RWPE2 (cell line): ENCODE data around the gene UIMC1.
"Not testable (repeated sequence)": the region's sequence is repeated elsewhere in the genome, so short reads cannot be mapped to it uniquely, and the experiment has no call there.

ENCODE experiments used
- ATAC-seq: fragments of 200-7000 bp; cut with Tn5 transposase; 3 replicates; pipeline ENCODE4 v1.9.1; 2021; ENCODE audit warnings: low read depth
- DNase-seq: peaks from one replicate; pipeline ENCODE4 v3.0.0-alpha.2; 2020; ENCODE audit warnings: low spot score
- H3K27ac ChIP-seq: fragments of 450-650 bp; 2 replicates; pipeline ENCODE4 v1.5.1; 2017; ENCODE audit warnings: mild to moderate bottlenecking; ENCODE audit not compliant: poor library complexity, severe bottlenecking
- H3K27me3 ChIP-seq: fragments of 250-450 bp; sonication (Bioruptor Pico); 2 replicates; pipeline ENCODE4 v1.5.1; 2021; ENCODE audit warnings: mild to moderate bottlenecking, moderate library complexity; ENCODE audit not compliant: insufficient read depth, poor library complexity, severe bottlenecking
- H3K36me3 ChIP-seq: fragments of 250-450 bp; sonication (Bioruptor Pico); 2 replicates; pipeline ENCODE4 v1.5.1; 2020; ENCODE audit warnings: low read depth, mild to moderate bottlenecking, moderate library complexity
- H3K4me1 ChIP-seq: fragments of 250-450 bp; sonication (Bioruptor Pico); 2 replicates; pipeline ENCODE4 v1.5.1; 2021; ENCODE audit warnings: mild to moderate bottlenecking, moderate library complexity; ENCODE audit not compliant: insufficient read depth, poor library complexity, severe bottlenecking
- H3K4me3 ChIP-seq: fragments of 250-450 bp; sonication (Bioruptor Pico); 2 replicates; pipeline ENCODE4 v1.5.1; 2021; ENCODE audit warnings: mild to moderate bottlenecking, moderate library complexity; ENCODE audit not compliant: severe bottlenecking
- H3K9me3 ChIP-seq: fragments of 250-450 bp; sonication (Bioruptor Pico); 2 replicates; pipeline ENCODE4 v1.5.1; 2021; ENCODE audit warnings: mild to moderate bottlenecking, moderate library complexity; ENCODE audit not compliant: severe bottlenecking
- TF ChIP-seq, protein P1 (sequence below): fragments of 450-650 bp; IDR thresholded peaks from one replicate; pipeline ENCODE4 v1.5.1; 2017; ENCODE audit warnings: mild to moderate bottlenecking, moderate library complexity; ENCODE audit not compliant: poor library complexity, severe bottlenecking

Gene UIMC1

GRCh38 chr5:176985516-176985915 lies 21.1 kb downstream of the UIMC1 start:
- H3K9me3 ChIP-seq = no peaks in the 10 kb centered on the region
- no peak overlapping the region for H3K27ac ChIP-seq
- no peaks in the 10 kb centered on the region for H3K27me3 ChIP-seq
- no peak overlapping the region for H3K4me3 ChIP-seq
- DNase-seq (no peak), ATAC-seq (no peak)
- no peaks in the 10 kb centered on the region for H3K4me1 ChIP-seq
- peaks cover 34% of the 10 kb centered on the region for H3K36me3 ChIP-seq
- TF ChIP-seq, protein P1, sequence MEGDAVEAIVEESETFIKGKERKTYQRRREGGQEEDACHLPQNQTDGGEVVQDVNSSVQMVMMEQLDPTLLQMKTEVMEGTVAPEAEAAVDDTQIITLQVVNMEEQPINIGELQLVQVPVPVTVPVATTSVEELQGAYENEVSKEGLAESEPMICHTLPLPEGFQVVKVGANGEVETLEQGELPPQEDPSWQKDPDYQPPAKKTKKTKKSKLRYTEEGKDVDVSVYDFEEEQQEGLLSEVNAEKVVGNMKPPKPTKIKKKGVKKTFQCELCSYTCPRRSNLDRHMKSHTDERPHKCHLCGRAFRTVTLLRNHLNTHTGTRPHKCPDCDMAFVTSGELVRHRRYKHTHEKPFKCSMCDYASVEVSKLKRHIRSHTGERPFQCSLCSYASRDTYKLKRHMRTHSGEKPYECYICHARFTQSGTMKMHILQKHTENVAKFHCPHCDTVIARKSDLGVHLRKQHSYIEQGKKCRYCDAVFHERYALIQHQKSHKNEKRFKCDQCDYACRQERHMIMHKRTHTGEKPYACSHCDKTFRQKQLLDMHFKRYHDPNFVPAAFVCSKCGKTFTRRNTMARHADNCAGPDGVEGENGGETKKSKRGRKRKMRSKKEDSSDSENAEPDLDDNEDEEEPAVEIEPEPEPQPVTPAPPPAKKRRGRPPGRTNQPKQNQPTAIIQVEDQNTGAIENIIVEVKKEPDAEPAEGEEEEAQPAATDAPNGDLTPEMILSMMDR = no peak

GRCh38 chr5:176984176-176984575 lies 22.4 kb downstream of the UIMC1 start:
- not testable (repeated sequence) for ATAC-seq, H3K9me3 ChIP-seq, DNase-seq, H3K27ac ChIP-seq, H3K27me3 ChIP-seq, H3K4me3 ChIP-seq, H3K4me1 ChIP-seq
- peaks cover 47% of the 10 kb centered on the region for H3K36me3 ChIP-seq

GRCh38 chr5:176983593-176983992 lies 23.0 kb downstream of the UIMC1 start:
- H3K9me3 ChIP-seq, H3K27ac ChIP-seq, H3K27me3 ChIP-seq, H3K4me3 ChIP-seq, ATAC-seq, H3K4me1 ChIP-seq: not testable (repeated sequence)
- DNase-seq = peak; percentile 70
- peaks cover 53% of the 10 kb centered on the region for H3K36me3 ChIP-seq

DNA sequence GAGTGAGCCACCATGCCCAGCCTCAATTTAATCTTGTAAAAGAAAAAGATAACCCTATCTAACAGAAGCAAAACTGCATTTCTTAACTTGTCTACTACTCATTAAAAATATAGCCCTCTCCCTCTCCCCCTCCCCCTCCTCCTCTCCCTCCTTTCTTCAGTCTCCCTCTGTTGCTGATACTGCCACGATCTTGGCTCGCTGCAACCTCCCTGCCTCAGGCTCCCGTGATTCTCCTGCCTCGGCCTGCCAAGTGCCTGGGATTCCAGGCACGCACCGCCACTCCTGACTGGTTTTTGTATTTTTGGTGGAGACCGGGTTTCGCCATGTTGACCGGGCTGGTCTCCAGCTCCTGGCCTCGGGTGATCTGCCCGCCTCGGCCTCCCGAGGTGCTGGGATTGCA lies 23.5 kb downstream of the UIMC1 start:
- not testable (repeated sequence) for H3K27ac ChIP-seq, ATAC-seq

GRCh38 chr5:176980818-176981217 lies 25.8 kb downstream of the UIMC1 start:
- H3K27me3 ChIP-seq = no peaks in the 10 kb centered on the region
- H3K4me1 ChIP-seq = no peaks in the 10 kb centered on the region
- TF ChIP-seq, protein P1 = no peak
- peaks cover 68% of the 10 kb centered on the region for H3K36me3 ChIP-seq
- no peaks in the 10 kb centered on the region for H3K9me3 ChIP-seq
- H3K27ac ChIP-seq = no peak overlapping the region
- DNase-seq (no peak), ATAC-seq (no peak)
- H3K4me3 ChIP-seq = no peak overlapping the region

More for the DNA sequence above, 23.5 kb downstream of the UIMC1 start:
- H3K4me3 ChIP-seq, H3K27me3 ChIP-seq, DNase-seq, H3K4me1 ChIP-seq, H3K9me3 ChIP-seq: not testable (repeated sequence)
- H3K36me3 ChIP-seq = peaks cover 54% of the 10 kb centered on the region

DNA sequence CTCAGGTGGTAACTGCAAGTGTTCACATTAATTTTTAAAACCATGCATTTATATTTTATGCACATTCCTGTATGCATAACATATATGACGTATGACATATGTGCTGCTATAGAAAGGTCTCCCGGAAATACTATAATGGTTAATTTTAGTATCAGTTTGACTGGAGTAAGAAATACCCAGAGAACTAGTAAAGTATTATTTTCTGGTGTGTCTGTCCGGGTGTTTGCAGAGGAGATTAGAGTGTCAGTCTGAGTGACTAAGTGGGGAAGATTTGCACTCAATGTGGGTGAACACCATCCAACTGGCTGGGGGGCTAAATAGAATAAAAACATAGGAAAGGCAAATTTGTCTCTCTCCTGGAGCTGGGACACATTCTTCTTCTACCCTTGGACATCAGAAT lies 26.9 kb downstream of the UIMC1 start:
- H3K4me3 ChIP-seq = no peak overlapping the region
- no peak overlapping the region for H3K27ac ChIP-seq
- peaks cover 75% of the 10 kb centered on the region for H3K36me3 ChIP-seq
- DNase-seq = no peak
- H3K27me3 ChIP-seq = no peaks in the 10 kb centered on the region
- TF ChIP-seq, protein P1 = no peak
- H3K9me3 ChIP-seq = no peaks in the 10 kb centered on the region
- ATAC-seq = no peak
- H3K4me1 ChIP-seq = no peaks in the 10 kb centered on the region
